PC-9 (cell line): ENCODE data around the gene CDK2AP2. TPM values are rescaled to one million over a fixed set of nuclear protein-coding genes. Genes with fewer than 3 reads are reported as not detected.

Experiments
- BruUV-seq: library from RNA; stranded (reverse); fragments of 400-500 nt; replicated peaks from 2 replicates; lab custom pipeline; 2021; lab: Mats Ljungman, UMichigan
- CTCF ChIA-PET: fragments of 300-600 bp; sonication (Branson Sonifier 250); formaldehyde crosslinking; loops from one replicate; lab custom pipeline; 2022; ENCODE audit warnings: antibody characterized with exemption; lab: Charles Lee
- POLR2A ChIA-PET: fragments of 300-600 bp; sonication (Branson Sonifier 250); formaldehyde crosslinking; loops from one replicate; lab custom pipeline; 2022; ENCODE audit warnings: antibody characterized with exemption; ENCODE audit not compliant: unreplicated experiment; lab: Charles Lee
- DNase-seq, 2 experiments: peaks; one replicate each; pipeline versions ENCODE4 v3.0.0 to v3.0.0-alpha.2; 2015 to 2022; ENCODE audit warnings: mixed read lengths in 1 of 2
- H2AFZ ChIP-seq: fragments of 200-600 bp; sonication (generic); 2 replicates; pipeline ENCODE4 v1.8.1; 2017; ENCODE audit warnings: antibody characterized with exemption
- H3F3A ChIP-seq: fragments of 200-600 bp; sonication (generic); 2 replicates; pipeline ENCODE4 v1.8.1; 2017; ENCODE audit warnings: antibody characterized with exemption, mild to moderate bottlenecking, low read depth; ENCODE audit not compliant: insufficient read depth
- H3K27ac ChIP-seq: fragments of 200-600 bp; sonication (generic); 2 replicates; pipeline ENCODE4 v1.6.1; 2016; ENCODE audit warnings: mixed run types
- H3K27me3 ChIP-seq: fragments of 200-600 bp; sonication (generic); 2 replicates; pipeline ENCODE4 v1.6.1; 2016; ENCODE audit warnings: low read depth, mixed run types; ENCODE audit not compliant: insufficient read depth
- H3K36me3 ChIP-seq: fragments of 200-600 bp; sonication (generic); 2 replicates; pipeline ENCODE4 v1.6.1; 2016; ENCODE audit warnings: low read depth, mixed run types
- H3K4me1 ChIP-seq: fragments of 200-600 bp; sonication (generic); replicated peaks from 2 replicates; pipeline ENCODE4 v1.6.1; 2016; ENCODE audit warnings: mixed run types; ENCODE audit not compliant: insufficient read depth
- H3K4me2 ChIP-seq: fragments of 200-600 bp; sonication (generic); 2 replicates; pipeline ENCODE4 v1.6.1; 2017; ENCODE audit warnings: mixed run types
- H3K4me3 ChIP-seq: fragments of 200-600 bp; sonication (generic); 2 replicates; pipeline ENCODE4 v1.6.1; 2016; ENCODE audit warnings: mixed run types
- H3K79me2 ChIP-seq: fragments of 200-600 bp; sonication (generic); 2 replicates; pipeline ENCODE4 v1.6.1; 2017; ENCODE audit warnings: low read depth, mixed run types
- H3K9me2 ChIP-seq: fragments of 200-600 bp; sonication (generic); 2 replicates; pipeline ENCODE4 v1.8.1; 2017; ENCODE audit warnings: mild to moderate bottlenecking; ENCODE audit not compliant: insufficient read depth
- H3K9me3 ChIP-seq: fragments of 200-600 bp; sonication (generic); 2 replicates; pipeline ENCODE4 v1.8.1; 2016; ENCODE audit warnings: low read depth; ENCODE audit not compliant: insufficient read depth
- H4K20me1 ChIP-seq: fragments of 200-600 bp; sonication (generic); 2 replicates; pipeline ENCODE4 v1.8.1; 2017; ENCODE audit not compliant: insufficient read depth
- EZH2 ChIP-seq: fragments of 200-600 bp; sonication (generic); IDR thresholded peaks from 2 replicates; pipeline ENCODE4 v1.8.0; 2017; ENCODE audit warnings: antibody characterized with exemption, low read depth
- intact Hi-C: fragments of 100-400 bp; cut with micrococcal nuclease; formaldehyde crosslinking; loops from one replicate; pipeline ENCODE4 v1.10.0; 2022; ENCODE audit not compliant: unreplicated experiment
- total RNA-seq: library from RNA; stranded (reverse); gene quantifications from 2 replicates; pipeline ENCODE4 v1.2.3, GENCODE V29; 2021
- TF ChIP-seq, protein P1 (sequence below): fragments of 200-600 bp; sonication (generic); conservative IDR thresholded peaks from 2 replicates; pipeline ENCODE4 v1.6.1; 2017; ENCODE audit warnings: mixed run types, antibody characterized with exemption, mild to moderate bottlenecking, moderate library complexity

CDK2AP2 gene
- total RNA-seq, 1 experiment from 2014 or later = 80.0 TPM

DNA sequence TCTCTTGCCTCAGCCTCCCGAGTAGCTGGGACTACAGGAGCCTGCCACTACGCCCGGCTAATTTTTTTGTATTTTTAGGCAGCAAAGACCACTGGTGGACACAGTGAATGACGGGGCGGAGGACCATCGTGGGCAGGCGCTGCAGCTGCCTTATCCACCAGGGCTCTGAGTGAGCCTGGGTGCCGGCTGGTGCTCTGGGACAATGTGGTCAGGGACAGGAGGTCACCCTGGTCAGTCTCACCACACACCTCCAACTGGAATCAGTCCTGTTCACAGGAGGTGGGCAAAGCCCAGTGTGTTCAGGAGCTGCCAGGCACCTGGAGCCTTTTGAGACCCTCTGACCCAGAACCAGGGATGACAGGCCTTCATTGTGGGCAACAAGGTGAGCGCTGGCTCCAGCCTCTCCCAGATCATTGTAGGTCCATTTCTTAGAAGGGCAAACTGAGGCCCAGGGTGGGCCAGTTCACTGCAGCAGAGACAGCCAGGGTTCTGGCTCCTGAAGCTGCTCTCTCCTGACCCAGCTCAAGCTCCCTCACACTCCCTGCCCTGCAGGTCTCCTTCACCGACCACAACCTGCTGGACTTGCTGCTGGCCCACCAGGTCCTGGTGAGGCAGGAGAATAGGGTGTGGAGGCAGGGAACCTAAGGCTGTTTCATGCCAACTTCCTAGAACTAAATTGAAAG, 31.0 kb upstream of the CDK2AP2 start:
- Histone ChIP-seq H3K9me2 (no peaks in the 10 kb centered on the region), H3K4me3 (no peak overlapping the region)
- BruUV-seq = no TSS peak

DNA sequence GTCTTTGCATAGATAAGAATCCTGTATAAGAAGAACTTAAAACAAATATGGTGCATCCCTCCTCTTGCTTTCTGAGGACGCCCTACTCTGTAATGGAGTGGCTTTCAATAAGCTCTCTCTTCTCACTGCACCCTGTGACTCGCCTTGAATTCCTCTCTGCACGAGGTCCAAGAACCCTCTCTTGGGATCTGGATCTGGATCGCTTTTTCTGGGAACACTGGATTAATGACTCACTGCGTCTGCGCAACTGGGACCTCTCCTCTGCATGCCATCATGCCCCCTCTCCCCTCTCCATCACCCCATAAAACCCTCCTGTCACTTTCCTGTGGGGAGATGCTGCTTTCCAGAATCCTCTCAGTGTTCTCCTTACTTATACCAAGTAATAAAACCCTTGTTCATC, 30.3 kb upstream of the CDK2AP2 start:
- TF ChIP-seq, protein P1, sequence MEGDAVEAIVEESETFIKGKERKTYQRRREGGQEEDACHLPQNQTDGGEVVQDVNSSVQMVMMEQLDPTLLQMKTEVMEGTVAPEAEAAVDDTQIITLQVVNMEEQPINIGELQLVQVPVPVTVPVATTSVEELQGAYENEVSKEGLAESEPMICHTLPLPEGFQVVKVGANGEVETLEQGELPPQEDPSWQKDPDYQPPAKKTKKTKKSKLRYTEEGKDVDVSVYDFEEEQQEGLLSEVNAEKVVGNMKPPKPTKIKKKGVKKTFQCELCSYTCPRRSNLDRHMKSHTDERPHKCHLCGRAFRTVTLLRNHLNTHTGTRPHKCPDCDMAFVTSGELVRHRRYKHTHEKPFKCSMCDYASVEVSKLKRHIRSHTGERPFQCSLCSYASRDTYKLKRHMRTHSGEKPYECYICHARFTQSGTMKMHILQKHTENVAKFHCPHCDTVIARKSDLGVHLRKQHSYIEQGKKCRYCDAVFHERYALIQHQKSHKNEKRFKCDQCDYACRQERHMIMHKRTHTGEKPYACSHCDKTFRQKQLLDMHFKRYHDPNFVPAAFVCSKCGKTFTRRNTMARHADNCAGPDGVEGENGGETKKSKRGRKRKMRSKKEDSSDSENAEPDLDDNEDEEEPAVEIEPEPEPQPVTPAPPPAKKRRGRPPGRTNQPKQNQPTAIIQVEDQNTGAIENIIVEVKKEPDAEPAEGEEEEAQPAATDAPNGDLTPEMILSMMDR = no peak
- TF ChIP-seq EZH2 = no peak
- POLR2A ChIA-PET = no interaction called here
- Histone ChIP-seq H2AFZ (no peak overlapping the region), H3K4me1 (no peaks in the 10 kb centered on the region), H3K27ac (no peak overlapping the region), H3F3A (no peaks in the 10 kb centered on the region), H3K4me3 (no peak overlapping the region), H3K4me2 (no peak overlapping the region), H3K27me3 (no peaks in the 10 kb centered on the region), H4K20me1 (no peaks in the 10 kb centered on the region), H3K9me2 (no peaks in the 10 kb centered on the region), H3K9me3 (peaks cover 24% of the 10 kb centered on the region; the same call in 1 of the 2 replicates), H3K36me3 (no peaks in the 10 kb centered on the region), H3K79me2 (no peaks in the 10 kb centered on the region)
- CTCF ChIA-PET = interaction anchor here (1.0 kb wide), 1 partner anchor 21 kb away, joined by 3 read pairs; no protein-coding TSS in a partner anchor
- intact Hi-C loops = no loop called here
- no peak for DNase-seq
- BruUV-seq = no TSS peak

More for the DNA sequence above, 31.0 kb upstream of the CDK2AP2 start:
- H3K4me2 ChIP-seq = no peak overlapping the region
- DNase-seq = no peak
- intact Hi-C loops = no loop called here
- no peaks in the 10 kb centered on the region for H3K27me3 ChIP-seq
- no peak for TF ChIP-seq EZH2
- TF ChIP-seq, protein P1 = no peak
- no peak overlapping the region for H2AFZ ChIP-seq
- H3K36me3 ChIP-seq = no peaks in the 10 kb centered on the region
- H3F3A ChIP-seq = no peaks in the 10 kb centered on the region
- no peaks in the 10 kb centered on the region for H4K20me1 ChIP-seq
- H3K9me3 ChIP-seq = peaks cover 18% of the 10 kb centered on the region; the same call in 1 of the 2 replicates
- CTCF ChIA-PET = no interaction called here
- no peaks in the 10 kb centered on the region for H3K4me1 ChIP-seq
- H3K79me2 ChIP-seq = no peaks in the 10 kb centered on the region
- POLR2A ChIA-PET = no interaction called here
- H3K27ac ChIP-seq = no peak overlapping the region

DNA sequence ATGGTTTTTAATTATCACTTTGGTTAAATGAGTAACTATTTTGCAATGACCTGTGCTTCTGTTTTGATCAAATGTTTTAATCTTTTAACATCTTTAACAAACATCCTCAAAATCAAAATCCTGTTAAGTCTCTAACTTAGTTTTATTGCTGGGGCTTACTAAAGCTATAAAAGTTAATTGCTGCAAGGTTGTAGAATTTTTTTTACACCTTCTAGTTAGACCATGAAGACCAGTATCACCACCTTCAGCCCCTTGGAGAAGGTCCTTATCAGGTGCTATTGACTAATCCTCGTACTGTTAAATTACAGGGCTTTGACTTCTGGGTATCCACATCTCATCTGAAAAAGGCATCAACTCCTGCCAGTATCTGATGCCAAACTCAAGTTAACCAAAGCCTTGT, 27.6 kb upstream of the CDK2AP2 start:
- Histone ChIP-seq H3K4me2 (no peak overlapping the region), H3K36me3 (no peaks in the 10 kb centered on the region), H3K9me3 (peaks cover 29% of the 10 kb centered on the region; the same call in 1 of the 2 replicates), H3K27me3 (no peaks in the 10 kb centered on the region), H3K9me2 (no peaks in the 10 kb centered on the region), H2AFZ (no peak overlapping the region), H4K20me1 (no peaks in the 10 kb centered on the region), H3K79me2 (no peaks in the 10 kb centered on the region), H3K4me1 (no peaks in the 10 kb centered on the region), H3K4me3 (no peak overlapping the region), H3F3A (no peaks in the 10 kb centered on the region), H3K27ac (no peak overlapping the region)
- TF ChIP-seq EZH2 = no peak
- TF ChIP-seq, protein P1 = no peak
- no TSS peak for BruUV-seq
- intact Hi-C loops = no loop called here
- POLR2A ChIA-PET = interaction anchor here (0.7 kb wide), 1 partner anchor 1513 kb away, joined by 4 read pairs; the partner anchor contains the start of gene TPCN2
- CTCF ChIA-PET = interaction anchor here (0.7 kb wide), 1 partner anchor 49 kb away, joined by 7 read pairs; no protein-coding TSS in a partner anchor
- no peak for DNase-seq
